OCI-LY3 (cell line): ENCODE results near the gene EHD1.

Experiments
- H2AFZ ChIP-seq: fragments of 200-600, 300-600 bp; shearing (Covaris generic); 2 replicates; pipeline ENCODE4 v1.6.0; 2014; ENCODE audit warnings: antibody characterized with exemption, low read depth, low read length
- H3K27ac ChIP-seq: fragments of 200-600, 300-600 bp; sonication (generic); 2 replicates; pipeline ENCODE4 v1.5.1; 2014; ENCODE audit warnings: mild to moderate bottlenecking, low read length, moderate library complexity, mixed read lengths
- H3K27me3 ChIP-seq: fragments of 200-600, 300-600 bp; sonication (generic); 2 replicates; pipeline ENCODE4 v1.6.1; 2014; ENCODE audit warnings: low read depth, low read length, mixed read lengths
- H3K36me3 ChIP-seq: fragments of 200-600, 300-600 bp; sonication (generic); replicated peaks from 2 replicates; pipeline ENCODE3; 2014; ENCODE audit warnings: low read depth, low read length, mixed read lengths
- H3K4me1 ChIP-seq: fragments of 300-600, 200-600 bp; sonication (generic); 2 replicates; pipeline ENCODE4 v1.6.1; 2014; ENCODE audit warnings: low read length, mixed read lengths
- H3K4me2 ChIP-seq: fragments of 200-600, 300-600 bp; sonication (generic); 2 replicates; pipeline ENCODE4 v1.6.1; 2014; ENCODE audit warnings: low read length, mixed read lengths
- H3K4me3 ChIP-seq: fragments of 300-600, 200-600 bp; sonication (generic); 2 replicates; pipeline ENCODE4 v1.5.1; 2014; ENCODE audit warnings: antibody characterized with exemption, mild to moderate bottlenecking, low read length, moderate library complexity
- H3K79me2 ChIP-seq: fragments of 300-600, 200-600 bp; shearing (Covaris generic); 2 replicates; pipeline ENCODE4 v1.6.1; 2014; ENCODE audit warnings: mild to moderate bottlenecking, low read length, mixed read lengths
- H3K9ac ChIP-seq: fragments of 300-600, 200-600 bp; shearing (Covaris generic); 2 replicates; pipeline ENCODE4 v1.6.0; 2014; ENCODE audit warnings: mild to moderate bottlenecking, low read length, moderate library complexity
- H3K9me3 ChIP-seq: fragments of 200-600, 300-600 bp; shearing (Covaris generic); 2 replicates; pipeline ENCODE4 v1.6.1; 2014; ENCODE audit warnings: low read length, mixed read lengths; ENCODE audit not compliant: insufficient read depth
- H4K20me1 ChIP-seq: fragments of 200-600, 300-600 bp; sonication (generic); 2 replicates; pipeline ENCODE4 v1.6.1; 2016; ENCODE audit warnings: low read length, mixed read lengths; ENCODE audit not compliant: insufficient read depth
- CTCF ChIP-seq: fragments of 200-600, 300-600 bp; sonication (generic); IDR thresholded peaks from 2 replicates; pipeline ENCODE4 v1.5.1; 2014; ENCODE audit warnings: antibody characterized with exemption, low read length, low read depth
- EZH2phosphoT487 ChIP-seq: fragments of 200-600 bp; shearing (Covaris generic); IDR thresholded peaks from 2 replicates; pipeline ENCODE4 v1.6.1; 2018; ENCODE audit warnings: antibody characterized with exemption, mixed run types, low read depth

Gene EHD1

GRCh38 chr11:64845129-64845775 is 33.2 kb downstream of the EHD1 start:
- Histone ChIP-seq H2AFZ (peak overlapping the region; percentile 79), H3K4me1 (peaks cover 42% of the 10 kb centered on the region), H3K9me3 (no peaks in the 10 kb centered on the region), H3K9ac (peak overlapping the region; percentile 47; the same call in 1 of the 2 replicates), H3K27ac (no peak overlapping the region), H4K20me1 (no peaks in the 10 kb centered on the region), H3K27me3 (peaks cover 4% of the 10 kb centered on the region; the same call in 1 of the 2 replicates), H3K4me2 (peak overlapping the region; percentile 68), H3K79me2 (no peaks in the 10 kb centered on the region), H3K36me3 (no peaks in the 10 kb centered on the region), H3K4me3 (peak overlapping the region; percentile 79)
- TF ChIP-seq CTCF: no peak
- TF ChIP-seq EZH2phosphoT487: no peak

GRCh38 chr11:64844330-64845128 is 33.9 kb downstream of the EHD1 start, which contains the start of gene CDC42BPG:
Gene CDC42BPG (minus strand): TSS chr11:64844653. CDS start chr11:64844569, 84 bp downstream.
- H2AFZ ChIP-seq: peak within 1 kb of the TSS; percentile 79
- H3K27ac ChIP-seq: no peak within 1 kb of the TSS

DNA sequence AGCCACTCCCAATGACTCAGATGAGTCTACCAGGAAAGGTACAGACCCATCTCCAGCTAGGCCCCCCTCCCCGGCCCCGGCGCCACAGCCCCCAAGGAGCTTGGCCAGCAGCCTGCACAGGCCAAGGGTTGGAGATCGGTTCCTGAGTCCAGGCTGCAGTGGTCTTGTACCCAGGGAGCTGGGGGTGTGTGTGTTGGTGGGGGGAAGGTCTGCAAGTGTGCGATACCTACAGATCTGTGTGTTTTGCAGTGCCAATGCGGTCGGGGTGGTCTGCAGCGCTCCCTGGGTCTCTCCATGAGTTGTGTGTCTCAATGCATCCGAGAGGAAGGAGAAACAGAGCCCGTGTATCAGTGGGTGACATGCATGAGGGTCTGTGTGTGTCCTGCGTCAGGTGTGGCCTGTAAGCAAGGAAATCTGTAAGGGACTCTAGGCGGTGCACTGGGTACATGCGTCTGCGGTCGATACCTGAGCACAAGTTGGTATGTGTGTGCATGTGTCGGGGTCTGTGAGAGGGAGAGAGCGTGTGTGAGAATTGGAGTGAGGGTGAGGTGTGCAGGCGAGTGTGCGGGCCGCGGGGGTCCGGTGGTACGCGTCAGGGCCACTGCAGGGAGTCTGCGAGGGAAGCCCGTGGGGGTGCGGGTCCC is 34.6 kb downstream of the EHD1 start:
- Histone ChIP-seq H3K9me3 (no peaks in the 10 kb centered on the region), H3K9ac (no peak overlapping the region), H3K27ac (no peak overlapping the region), H3K4me2 (peak overlapping the region; percentile 68), H3K79me2 (no peaks in the 10 kb centered on the region), H2AFZ (no peak overlapping the region), H3K27me3 (peaks cover 4% of the 10 kb centered on the region; the same call in 1 of the 2 replicates), H4K20me1 (no peaks in the 10 kb centered on the region), H3K36me3 (no peaks in the 10 kb centered on the region), H3K4me1 (peaks cover 27% of the 10 kb centered on the region), H3K4me3 (peak overlapping the region; percentile 79)
- no peak for TF ChIP-seq EZH2phosphoT487
- TF ChIP-seq CTCF: no peak

More at GRCh38 chr11:64844330-64845128, 33.9 kb downstream of the EHD1 start, which contains the start of gene CDC42BPG:
- TF ChIP-seq CTCF (peak; percentile 60), EZH2phosphoT487 (no peak)
- Histone ChIP-seq H3K9ac (peak within 1 kb of the TSS; percentile 47), H3K27me3 (peaks cover 4% of the 10 kb centered on the region; the same call in 1 of the 2 replicates), H3K4me1 (peaks cover 34% of the 10 kb centered on the region), H4K20me1 (no peaks in the 10 kb centered on the region), H3K4me3 (peak within 1 kb of the TSS; percentile 79), H3K9me3 (no peaks in the 10 kb centered on the region), H3K36me3 (no peaks in the 10 kb centered on the region), H3K79me2 (no peaks in the 10 kb centered on the region), H3K4me2 (peak within 1 kb of the TSS; percentile 68)
